ENCODE measurements around the gene NOTCH4. TPM values are rescaled to one million over a fixed set of nuclear protein-coding genes. Genes with fewer than 3 reads are reported as not detected.
"Not testable (repeated sequence)": the region's sequence is repeated elsewhere in the genome, so short reads cannot be mapped to it uniquely, and the experiment has no call there.

NOTCH4 gene
- total and polyA plus RNA-seq, 2 of the 4 experiments (the other 2 are of a cell fraction), result 0.96 to 1.3 TPM

DNA sequence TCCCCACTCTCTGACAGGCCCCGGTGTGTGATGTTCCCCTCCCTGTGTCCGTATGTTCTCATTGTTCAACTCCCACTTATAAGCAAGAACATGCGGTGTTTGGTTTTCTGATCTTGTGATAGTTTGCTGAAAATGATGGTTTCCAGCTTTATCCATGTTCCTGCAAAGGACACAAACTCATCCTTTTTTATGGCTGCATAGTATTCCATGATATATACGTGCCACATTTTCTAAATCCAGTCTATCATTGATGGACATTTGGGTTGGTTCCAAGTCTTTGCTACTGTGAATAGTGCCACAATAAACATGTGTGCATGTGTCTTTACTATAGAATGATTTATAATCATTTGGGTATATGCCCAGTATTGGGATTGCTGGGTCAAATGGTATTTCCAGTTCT lies 33.4 kb upstream of the NOTCH4 start:
- H2BK120ac ChIP-seq (ENCODE audit: low read depth, low read length); H3K4me2 ChIP-seq (ENCODE audit: low read depth, low read length); H2AFZ ChIP-seq (replicated peaks; ENCODE audit: low read length, poor library complexity); H3K9me3 ChIP-seq (ENCODE audit: control insufficient read depth, insufficient read depth, low read length); H3K56ac ChIP-seq (ENCODE audit: extremely low read depth, insufficient read depth, low read length); POLR2A ChIA-PET (ENCODE audit: unreplicated experiment); H2AK9ac ChIP-seq (replicated peaks; ENCODE audit: low read depth, low read length, poor library complexity); intact Hi-C loops (cut with micrococcal nuclease); in situ Hi-C loops (cut with MboI; ENCODE audit: low sequenced_read_pairs); H2BK15ac ChIP-seq (ENCODE audit: low read depth, low read length); H4K8ac ChIP-seq (ENCODE audit: low read depth in 2 of 2, low read length in 2 of 2); H3K4ac ChIP-seq (ENCODE audit: low read depth, low read length); H4K20me1 ChIP-seq (ENCODE audit: insufficient read depth, low read length); BruUV-seq (replicated peaks); ATAC-seq (ENCODE audit: low read depth); H3K27me3 ChIP-seq (ENCODE audit: control insufficient read depth, insufficient read depth, low read length); H2BK5ac ChIP-seq (ENCODE audit: low read depth, low read length, poor library complexity, severe bottlenecking); H3K9me1 ChIP-seq (ENCODE audit: insufficient read depth, low read length); H3K4me1 ChIP-seq (ENCODE audit: control insufficient read depth, insufficient read depth, low read length); DNase-seq; H4K91ac ChIP-seq (ENCODE audit: insufficient read depth, low read depth, low read length); CTCF ChIA-PET; H3K27ac ChIP-seq (ENCODE audit: insufficient read depth, low read length); H3K79me1 ChIP-seq (ENCODE audit: low read depth in 1 of 2, low read length in 2 of 2); H4K5ac ChIP-seq (ENCODE audit: low read depth, low read length); H3K18ac ChIP-seq (ENCODE audit: low read depth, low read length); H3K4me3 ChIP-seq (ENCODE audit: insufficient read depth, low read depth, low read length); H2AK5ac ChIP-seq (ENCODE audit: low read depth, low read length); H3K14ac ChIP-seq (replicated peaks; ENCODE audit: low read depth, low read length); H3K36me3 ChIP-seq (ENCODE audit: control insufficient read depth, insufficient read depth, low read length); H3K9ac ChIP-seq (ENCODE audit: low read depth, low read length); H2BK20ac ChIP-seq (ENCODE audit: low read depth, low read length); H3K23ac ChIP-seq (ENCODE audit: low read depth, low read length); dilution Hi-C loops (cut with HindIII; ENCODE audit: low sequenced_read_pairs, unreplicated experiment): not testable (repeated sequence)
- WGBS, 2 experiments (ENCODE audit: extremely low coverage in 2 of 2, insufficient read length in 1 of 2), result no CpG with 5 or more reads among the region's 4 CpGs
